GM06990 (cell line): ENCODE measurements around the gene JPT1.

Experiments
- DNase-seq: peaks from one replicate; pipeline ENCODE4 v3.0.0-alpha.2; 2011; ENCODE audit not compliant: insufficient read length; ENCODE audit errors: extremely low read depth
- H3K27me3 ChIP-seq: replicated peaks from 2 replicates; pipeline ENCODE4 v1.6.0; 2011; ENCODE audit warnings: low read length; ENCODE audit not compliant: control insufficient read depth, insufficient read depth
- H3K36me3 ChIP-seq: 2 replicates; pipeline ENCODE4 v1.5.1; 2011; ENCODE audit warnings: low read length; ENCODE audit not compliant: control insufficient read depth, insufficient read depth
- H3K4me3 ChIP-seq: replicated peaks from 2 replicates; pipeline ENCODE4 v1.5.1; 2011; ENCODE audit warnings: low read depth, mild to moderate bottlenecking, control low read depth, low read length
- CTCF ChIP-seq: IDR thresholded peaks from 2 replicates; pipeline ENCODE4 v1.5.1; 2011; ENCODE audit warnings: low read length, control low read depth, mild to moderate bottlenecking, inconsistent platforms; ENCODE audit not compliant: insufficient read depth, poor library complexity, severe bottlenecking

The JPT1 gene

DNA sequence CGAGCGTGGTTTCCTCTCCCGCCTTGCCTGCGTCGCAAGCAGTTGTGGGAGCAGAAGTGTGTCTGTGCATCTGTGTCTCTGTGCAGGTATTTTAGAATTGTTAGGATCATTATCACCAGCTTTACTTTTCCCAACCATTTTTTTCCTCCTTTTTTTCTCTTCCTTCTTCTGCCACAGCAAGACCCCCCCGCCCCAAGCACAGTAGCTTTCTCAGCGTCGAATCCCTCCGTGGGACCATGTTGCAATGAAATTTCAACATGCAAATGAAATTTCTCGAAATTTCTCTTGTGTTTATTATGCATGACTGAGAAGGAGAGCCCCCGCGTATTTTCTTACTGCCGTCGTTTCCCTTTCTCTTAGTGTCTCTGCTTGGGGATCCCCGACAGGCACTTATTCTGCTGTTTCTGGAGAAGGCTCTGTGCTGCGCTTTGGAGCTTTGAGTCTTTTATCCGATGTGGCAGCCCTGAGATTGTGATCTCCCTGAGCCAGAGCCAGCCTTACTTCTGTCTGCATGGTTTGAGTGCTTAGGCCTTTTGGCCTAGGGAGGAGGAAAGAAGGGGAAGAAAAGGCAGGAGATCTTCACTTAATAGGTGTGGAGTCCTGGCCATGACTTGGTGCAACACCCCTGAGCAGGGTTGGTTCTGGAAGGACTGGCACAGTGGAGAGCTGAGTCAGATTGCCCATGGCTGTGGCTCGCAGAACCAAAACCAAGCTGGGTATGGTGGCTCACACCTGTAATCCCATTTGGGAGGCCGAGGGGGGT is 39.6 kb downstream of the JPT1 start:
- no peak for DNase-seq
- Histone ChIP-seq H3K4me3 (peak overlapping the region; percentile 57), H3K27me3 (no peaks in the 10 kb centered on the region), H3K36me3 (peaks cover 8% of the 10 kb centered on the region)
- TF ChIP-seq CTCF: no peak

DNA sequence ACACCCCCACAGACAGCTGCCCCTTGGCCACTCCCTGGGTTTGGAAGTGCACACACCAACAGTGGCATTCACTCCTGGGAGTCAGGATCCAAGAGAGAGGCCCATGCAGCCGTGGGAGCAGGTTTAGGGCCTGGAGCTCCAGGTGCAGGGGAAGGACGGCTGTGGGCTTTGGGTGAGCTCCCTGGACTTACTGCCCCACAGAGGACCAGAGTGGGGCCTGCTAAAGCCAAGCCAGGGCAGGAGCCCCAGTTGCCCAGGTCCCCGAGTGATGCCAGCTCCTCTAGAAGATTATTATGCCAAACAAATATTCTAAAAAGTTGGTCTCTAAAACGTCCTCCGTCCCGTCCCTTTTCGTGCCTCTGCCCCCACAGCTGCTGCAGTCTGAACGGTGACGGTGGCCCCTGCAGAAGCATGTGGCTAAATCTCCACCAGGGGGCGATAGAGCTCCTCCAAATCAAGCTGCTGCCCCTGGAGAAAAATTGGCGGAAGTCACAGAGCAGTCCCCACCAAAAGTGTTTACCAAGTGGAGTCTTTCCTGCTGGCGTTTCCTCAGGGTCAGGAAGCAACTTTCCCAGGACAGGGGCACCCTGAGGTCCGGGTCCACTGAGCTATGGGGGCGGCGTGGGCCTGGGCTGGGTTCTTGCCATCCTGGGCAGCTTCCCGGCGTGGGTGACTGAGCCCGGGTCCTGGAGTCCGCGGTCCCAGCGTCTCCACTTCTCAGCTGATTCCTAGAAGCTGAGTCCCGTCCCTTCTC is 40.3 kb downstream of the JPT1 start:
- peak; percentile 84 for TF ChIP-seq CTCF
- no peaks in the 10 kb centered on the region for H3K27me3 ChIP-seq
- H3K4me3 ChIP-seq: peak overlapping the region; percentile 57
- DNase-seq: peak; percentile 75
- peaks cover 6% of the 10 kb centered on the region for H3K36me3 ChIP-seq

- no peak for DNase-seq
- TF ChIP-seq CTCF: no peak
Measured at GRCh38 chr17:75111777-75112335, 42.5 kb downstream of the JPT1 start.

DNA sequence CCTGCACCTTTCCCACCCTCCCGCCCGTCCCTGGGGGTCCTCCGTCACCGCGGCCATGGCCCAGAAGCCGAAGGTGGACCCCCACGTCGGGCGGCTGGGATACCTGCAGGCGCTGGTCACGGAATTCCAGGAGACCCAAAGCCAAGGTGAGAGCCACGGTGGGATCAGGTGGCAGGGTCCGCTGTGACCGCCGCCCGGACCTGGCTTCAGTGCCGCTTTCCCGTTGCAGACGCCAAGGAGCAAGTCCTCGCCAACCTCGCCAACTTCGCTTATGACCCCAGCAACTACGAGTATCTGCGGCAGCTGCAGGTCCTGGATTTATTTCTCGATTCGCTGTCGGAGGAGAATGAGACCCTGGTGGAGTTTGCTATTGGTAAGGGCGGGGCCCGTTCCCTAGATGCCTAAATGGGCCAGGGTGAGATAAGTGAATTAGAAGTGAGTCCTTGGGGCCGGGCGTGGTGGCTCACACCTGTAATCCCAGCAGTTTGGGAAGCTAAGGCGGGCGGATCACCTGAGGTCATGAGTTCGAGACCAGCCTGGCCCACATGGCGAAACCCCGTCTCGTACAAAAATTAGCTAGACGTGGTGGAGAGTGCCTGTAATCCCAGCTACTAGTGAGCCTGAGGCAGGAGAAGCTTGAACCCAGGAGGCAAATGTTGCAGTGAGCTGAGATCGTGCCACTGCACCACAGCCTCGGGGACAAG is 43.9 kb downstream of the JPT1 start:
- Histone ChIP-seq H3K36me3 (no peaks in the 10 kb centered on the region), H3K4me3 (peak overlapping the region; percentile 90), H3K27me3 (no peaks in the 10 kb centered on the region)
- no peak for TF ChIP-seq CTCF
- no peak for DNase-seq

More at GRCh38 chr17:75111777-75112335, 42.5 kb downstream of the JPT1 start:
- Histone ChIP-seq H3K4me3 (no peak overlapping the region), H3K27me3 (no peaks in the 10 kb centered on the region), H3K36me3 (peaks cover 4% of the 10 kb centered on the region; the same call in 1 of the 2 replicates)

GRCh38 chr17:75109407-75110233 is 44.7 kb downstream of the JPT1 start, which contains the start of gene ARMC7:
TSS of gene ARMC7 (plus strand) at chr17:75109969. CDS start at chr17:75110289, 320 bp downstream.
- Histone ChIP-seq H3K4me3 (peak within 1 kb of the TSS; percentile 90), H3K36me3 (no peaks in the 10 kb centered on the region), H3K27me3 (no peaks in the 10 kb centered on the region)
- peak; percentile 94 for DNase-seq
- TF ChIP-seq CTCF: no peak
